Parathyroid adenoma (tissue), 2 donors: Measurements from ENCODE around the gene HAO2.
"Not testable (repeated sequence)": the region's sequence is repeated elsewhere in the genome, so short reads cannot be mapped to it uniquely, and the experiment has no call there.

Experiments
- H2AFZ ChIP-seq: fragments of 300-600 bp; sonication (generic); one replicate; pipeline ENCODE4 v1.7.0; 2017; ENCODE audit warnings: antibody characterized with exemption, mild to moderate bottlenecking
- H3K27ac ChIP-seq: fragments of 300-600 bp; sonication (generic); one replicate; pipeline ENCODE4 v1.7.0; 2017
- H3K27me3 ChIP-seq: fragments of 300-600 bp; sonication (generic); one replicate; pipeline ENCODE4 v1.7.0; 2017; ENCODE audit warnings: low read length; ENCODE audit not compliant: control insufficient read depth, insufficient read depth
- H3K36me3 ChIP-seq: fragments of 300-600 bp; sonication (generic); one replicate; pipeline ENCODE4 v1.7.0; 2017; ENCODE audit warnings: low read length; ENCODE audit not compliant: control insufficient read depth, insufficient read depth
- H3K4me1 ChIP-seq: fragments of 300-600 bp; sonication (generic); one replicate; pipeline ENCODE4 v1.7.0; 2017; ENCODE audit warnings: control low read depth
- H3K4me2 ChIP-seq: fragments of 300-600 bp; sonication (generic); one replicate; pipeline ENCODE4 v1.7.0; 2017; ENCODE audit warnings: low read length
- H3K4me3 ChIP-seq: fragments of 300-600 bp; sonication (generic); one replicate; pipeline ENCODE4 v1.7.0; 2017; ENCODE audit warnings: low read depth, low read length
- H3K79me2 ChIP-seq: fragments of 300-600 bp; sonication (generic); one replicate; pipeline ENCODE4 v1.7.0; 2017; ENCODE audit warnings: control low read depth
- H3K9ac ChIP-seq: fragments of 300-600 bp; sonication (generic); one replicate; pipeline ENCODE4 v1.7.0; 2017; ENCODE audit warnings: mild to moderate bottlenecking
- H3K9me3 ChIP-seq: fragments of 300-600 bp; sonication (generic); one replicate; pipeline ENCODE4 v1.7.0; 2017; ENCODE audit warnings: low read length; ENCODE audit not compliant: control insufficient read depth
- TF ChIP-seq, protein P1 (sequence below): fragments of 300-600 bp; sonication (generic); IDR thresholded peaks from one replicate; pipeline ENCODE4 v1.7.0; 2017; ENCODE audit warnings: antibody characterized with exemption, mild to moderate bottlenecking
- donor health status: primary hyperparathyroidism.

HAO2 gene

DNA sequence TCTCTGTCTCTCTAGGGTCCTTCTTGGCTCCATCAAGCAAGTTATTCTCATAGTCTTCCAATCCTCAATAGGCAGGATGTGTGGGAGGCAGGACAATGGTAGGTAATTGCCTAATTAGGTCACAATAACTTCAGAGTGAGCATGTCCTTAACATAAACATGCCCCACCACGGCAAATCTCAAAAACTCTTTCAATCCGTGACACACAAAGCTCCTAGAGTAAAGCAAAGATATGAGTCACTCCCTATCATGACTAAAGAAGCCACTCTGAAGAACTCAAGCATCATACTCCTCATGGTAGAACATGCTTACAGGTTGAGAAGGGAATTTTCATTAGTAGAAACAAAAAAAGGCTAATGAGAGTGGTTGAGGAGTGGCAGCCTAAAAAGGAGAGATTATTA is 4.9 kb downstream of the HAO2 start:
- TF ChIP-seq, protein P1, sequence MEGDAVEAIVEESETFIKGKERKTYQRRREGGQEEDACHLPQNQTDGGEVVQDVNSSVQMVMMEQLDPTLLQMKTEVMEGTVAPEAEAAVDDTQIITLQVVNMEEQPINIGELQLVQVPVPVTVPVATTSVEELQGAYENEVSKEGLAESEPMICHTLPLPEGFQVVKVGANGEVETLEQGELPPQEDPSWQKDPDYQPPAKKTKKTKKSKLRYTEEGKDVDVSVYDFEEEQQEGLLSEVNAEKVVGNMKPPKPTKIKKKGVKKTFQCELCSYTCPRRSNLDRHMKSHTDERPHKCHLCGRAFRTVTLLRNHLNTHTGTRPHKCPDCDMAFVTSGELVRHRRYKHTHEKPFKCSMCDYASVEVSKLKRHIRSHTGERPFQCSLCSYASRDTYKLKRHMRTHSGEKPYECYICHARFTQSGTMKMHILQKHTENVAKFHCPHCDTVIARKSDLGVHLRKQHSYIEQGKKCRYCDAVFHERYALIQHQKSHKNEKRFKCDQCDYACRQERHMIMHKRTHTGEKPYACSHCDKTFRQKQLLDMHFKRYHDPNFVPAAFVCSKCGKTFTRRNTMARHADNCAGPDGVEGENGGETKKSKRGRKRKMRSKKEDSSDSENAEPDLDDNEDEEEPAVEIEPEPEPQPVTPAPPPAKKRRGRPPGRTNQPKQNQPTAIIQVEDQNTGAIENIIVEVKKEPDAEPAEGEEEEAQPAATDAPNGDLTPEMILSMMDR: no peak

DNA sequence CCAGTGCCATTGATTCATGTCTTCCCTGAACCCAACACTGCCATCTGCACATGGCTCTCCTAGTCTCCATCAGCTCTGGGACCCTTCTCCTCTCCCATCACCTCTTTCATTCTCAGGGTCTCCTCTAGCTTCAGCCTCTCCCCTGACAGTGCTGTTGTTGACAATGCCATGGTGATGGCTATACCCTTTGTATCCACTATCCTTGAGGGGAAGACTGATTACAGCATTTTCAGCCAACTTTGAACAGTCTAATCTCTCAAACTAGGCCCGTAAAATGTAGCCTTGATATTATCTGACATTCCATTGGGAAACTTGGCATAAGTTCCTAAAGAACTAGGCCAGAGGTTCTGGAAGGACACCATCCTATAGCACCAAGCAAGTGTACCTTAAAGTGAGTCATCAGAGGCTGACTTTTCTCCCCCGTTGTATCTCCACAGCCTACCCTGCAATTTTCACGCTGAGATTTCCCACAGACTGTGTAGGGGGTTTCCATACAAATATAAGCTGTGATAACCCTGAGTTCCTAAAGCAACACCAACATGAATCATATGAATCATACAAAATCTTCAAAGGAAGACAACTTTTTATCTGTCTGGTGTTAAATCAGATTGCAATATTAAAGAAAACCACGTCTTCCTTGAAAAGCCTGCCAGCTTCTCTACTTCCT is 5.8 kb downstream of the HAO2 start:
- TF ChIP-seq, protein P1: no peak
- H3K9me3 ChIP-seq: no peaks in the 10 kb centered on the region
- H3K27ac ChIP-seq: no peak overlapping the region

More for the DNA sequence above, 4.9 kb downstream of the HAO2 start:
- Histone ChIP-seq H3K4me3 (no peak overlapping the region), H3K27me3 (no peaks in the 10 kb centered on the region), H3K4me2 (no peak overlapping the region), H3K4me1 (no peaks in the 10 kb centered on the region), H3K27ac (no peak overlapping the region), H3K9me3 (no peaks in the 10 kb centered on the region), H2AFZ (no peak overlapping the region), H3K9ac (no peak overlapping the region), H3K36me3 (no peaks in the 10 kb centered on the region), H3K79me2 (no peaks in the 10 kb centered on the region)

DNA sequence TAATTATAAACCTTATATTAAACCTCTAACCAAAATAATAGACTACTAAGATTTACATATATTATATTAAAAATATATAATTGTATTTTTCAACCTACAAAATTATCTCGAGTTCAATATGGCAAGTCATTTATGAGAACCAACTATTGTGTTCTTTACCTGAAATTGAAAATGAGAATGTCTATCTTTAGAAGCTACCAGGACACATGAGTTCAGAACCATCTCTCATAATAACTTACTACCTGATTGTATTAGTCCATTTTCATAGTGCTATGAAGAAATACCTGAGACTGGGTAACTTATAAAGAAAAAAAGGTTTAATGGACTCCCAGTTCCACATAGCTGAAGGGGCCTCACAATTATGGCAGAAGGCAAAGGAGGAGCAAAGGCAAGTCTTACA is 6.8 kb downstream of the HAO2 start:
- no peaks in the 10 kb centered on the region for H3K27me3 ChIP-seq
- H3K4me2 ChIP-seq: no peak overlapping the region
- H3K9me3 ChIP-seq: no peaks in the 10 kb centered on the region
- H3K9ac ChIP-seq: no peak overlapping the region
- no peak overlapping the region for H3K4me3 ChIP-seq
- no peaks in the 10 kb centered on the region for H3K36me3 ChIP-seq
- no peak overlapping the region for H3K27ac ChIP-seq
- TF ChIP-seq, protein P1: no peak
- H3K4me1 ChIP-seq: no peaks in the 10 kb centered on the region
- H3K79me2 ChIP-seq: no peaks in the 10 kb centered on the region
- H2AFZ ChIP-seq: no peak overlapping the region

More for the DNA sequence above, 5.8 kb downstream of the HAO2 start:
- H3K4me1 ChIP-seq: no peaks in the 10 kb centered on the region
- H3K9ac ChIP-seq: no peak overlapping the region
- no peaks in the 10 kb centered on the region for H3K27me3 ChIP-seq
- no peak overlapping the region for H3K4me3 ChIP-seq
- H3K79me2 ChIP-seq: no peaks in the 10 kb centered on the region
- H3K4me2 ChIP-seq: no peak overlapping the region
- no peak overlapping the region for H2AFZ ChIP-seq
- no peaks in the 10 kb centered on the region for H3K36me3 ChIP-seq

DNA sequence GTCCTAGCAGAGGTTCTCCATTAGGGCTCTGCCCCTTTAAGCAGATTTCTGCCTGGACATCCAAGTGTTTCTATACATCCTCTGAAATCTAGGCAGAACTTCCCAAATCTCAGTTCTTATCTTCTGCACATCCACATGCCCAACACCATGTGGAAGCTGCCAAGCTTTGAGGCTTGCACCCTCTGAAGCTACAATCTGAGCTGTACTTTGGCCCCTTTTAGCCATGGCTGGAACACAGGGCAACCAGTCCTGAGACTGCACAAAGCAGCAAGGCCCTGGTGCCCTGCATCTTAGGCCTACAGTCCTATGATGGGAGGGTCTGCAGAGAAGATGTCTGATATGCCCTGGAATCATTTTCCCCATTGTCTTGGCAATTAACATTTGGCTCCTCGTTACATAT is 8.0 kb downstream of the HAO2 start:
- Histone ChIP-seq H3K36me3 (no peaks in the 10 kb centered on the region), H3K4me3 (no peak overlapping the region), H3K27ac (no peak overlapping the region), H3K79me2 (no peaks in the 10 kb centered on the region), H3K4me1 (no peaks in the 10 kb centered on the region), H3K27me3 (no peaks in the 10 kb centered on the region), H2AFZ (no peak overlapping the region), H3K4me2 (no peak overlapping the region), H3K9me3 (no peaks in the 10 kb centered on the region), H3K9ac (no peak overlapping the region)
- TF ChIP-seq, protein P1: no peak

DNA sequence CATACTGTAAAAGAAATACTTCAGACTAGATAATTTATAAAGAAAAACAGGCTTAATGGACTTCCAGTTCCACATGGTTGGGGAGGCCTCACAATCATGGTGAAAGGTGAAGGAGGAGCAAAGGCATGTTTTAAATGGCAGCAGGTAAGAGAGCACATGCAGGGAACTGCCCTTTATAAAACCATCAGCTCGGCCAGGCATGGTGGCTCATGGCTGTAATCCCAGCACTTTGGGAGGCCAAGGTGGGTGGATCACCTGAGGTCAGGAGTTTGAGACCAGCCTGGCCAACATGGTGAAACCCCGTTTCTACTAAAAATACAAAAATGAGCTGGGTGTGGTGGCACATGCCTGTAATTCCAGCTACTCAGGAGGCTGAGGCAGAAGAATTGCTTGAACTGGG is 9.0 kb downstream of the HAO2 start:
- not testable (repeated sequence) for H3K4me1 ChIP-seq, H3K79me2 ChIP-seq, H3K36me3 ChIP-seq, H2AFZ ChIP-seq, H3K27ac ChIP-seq, H3K9me3 ChIP-seq, H3K9ac ChIP-seq, H3K4me2 ChIP-seq, H3K27me3 ChIP-seq, H3K4me3 ChIP-seq
